ENCODE results near the gene CNOT6.

Gene CNOT6

GRCh38 chr5:180601591-180602480 is 107.7 kb downstream of the CNOT6 start:
- no peak for DNase-seq (ENCODE audit: low read depth)

- DNase-seq (ENCODE audit: low read depth): no peak
Observed at GRCh38 chr5:180602481-180603075, 108.4 kb downstream of the CNOT6 start.

GRCh38 chr5:180603076-180603594 is 109.0 kb downstream of the CNOT6 start:
- no peak for DNase-seq (ENCODE audit: low read depth)

- DNase-seq (ENCODE audit: low read depth): no peak
Observed at GRCh38 chr5:180604271-180604670, 110.1 kb downstream of the CNOT6 start.

- no peak for DNase-seq (ENCODE audit: low read depth)
Observed at GRCh38 chr5:180605554-180606214, 111.5 kb downstream of the CNOT6 start.

- no peak for DNase-seq (ENCODE audit: low read depth)
Observed at GRCh38 chr5:180606215-180606785, 112.1 kb downstream of the CNOT6 start.

- no peak for DNase-seq (ENCODE audit: low read depth)
Observed at GRCh38 chr5:180607861-180608571, 113.8 kb downstream of the CNOT6 start.

GRCh38 chr5:180608572-180609310 is 114.6 kb downstream of the CNOT6 start:
- no peak for DNase-seq (ENCODE audit: low read depth)

GRCh38 chr5:180609386-180609785 is 115.2 kb downstream of the CNOT6 start:
- no peak for DNase-seq (ENCODE audit: low read depth)

GRCh38 chr5:180609817-180610550 is 115.8 kb downstream of the CNOT6 start:
- DNase-seq (ENCODE audit: low read depth): no peak

GRCh38 chr5:180611140-180611850 is 117.1 kb downstream of the CNOT6 start:
- no peak for DNase-seq (ENCODE audit: low read depth)

- no peak for DNase-seq (ENCODE audit: low read depth)
Observed at GRCh38 chr5:180612683-180613082, 118.5 kb downstream of the CNOT6 start.

GRCh38 chr5:180613188-180613813 is 119.1 kb downstream of the CNOT6 start:
- no peak for DNase-seq (ENCODE audit: low read depth)

GRCh38 chr5:180613814-180614188 is 119.6 kb downstream of the CNOT6 start:
- no peak for DNase-seq (ENCODE audit: low read depth)

- no peak for DNase-seq (ENCODE audit: low read depth)
Observed at GRCh38 chr5:180618487-180618828, 124.3 kb downstream of the CNOT6 start.

- DNase-seq (ENCODE audit: low read depth): no peak
Observed at GRCh38 chr5:180618829-180619562, 124.8 kb downstream of the CNOT6 start.

GRCh38 chr5:180619563-180619915 is 125.4 kb downstream of the CNOT6 start:
- DNase-seq (ENCODE audit: low read depth): no peak

- no peak for DNase-seq (ENCODE audit: low read depth)
Observed at GRCh38 chr5:180620014-180620413, 125.8 kb downstream of the CNOT6 start.

- DNase-seq (ENCODE audit: low read depth): no peak
Observed at GRCh38 chr5:180621311-180621710, 127.1 kb downstream of the CNOT6 start.
